ENCODE measurements around the gene GPR101. TPM values are rescaled to one million over a fixed set of nuclear protein-coding genes. Genes with fewer than 3 reads are reported as not detected.

Gene GPR101, protein sequence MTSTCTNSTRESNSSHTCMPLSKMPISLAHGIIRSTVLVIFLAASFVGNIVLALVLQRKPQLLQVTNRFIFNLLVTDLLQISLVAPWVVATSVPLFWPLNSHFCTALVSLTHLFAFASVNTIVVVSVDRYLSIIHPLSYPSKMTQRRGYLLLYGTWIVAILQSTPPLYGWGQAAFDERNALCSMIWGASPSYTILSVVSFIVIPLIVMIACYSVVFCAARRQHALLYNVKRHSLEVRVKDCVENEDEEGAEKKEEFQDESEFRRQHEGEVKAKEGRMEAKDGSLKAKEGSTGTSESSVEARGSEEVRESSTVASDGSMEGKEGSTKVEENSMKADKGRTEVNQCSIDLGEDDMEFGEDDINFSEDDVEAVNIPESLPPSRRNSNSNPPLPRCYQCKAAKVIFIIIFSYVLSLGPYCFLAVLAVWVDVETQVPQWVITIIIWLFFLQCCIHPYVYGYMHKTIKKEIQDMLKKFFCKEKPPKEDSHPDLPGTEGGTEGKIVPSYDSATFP
- total RNA-seq = not detected
- polyA plus RNA-seq = not detected

DNA sequence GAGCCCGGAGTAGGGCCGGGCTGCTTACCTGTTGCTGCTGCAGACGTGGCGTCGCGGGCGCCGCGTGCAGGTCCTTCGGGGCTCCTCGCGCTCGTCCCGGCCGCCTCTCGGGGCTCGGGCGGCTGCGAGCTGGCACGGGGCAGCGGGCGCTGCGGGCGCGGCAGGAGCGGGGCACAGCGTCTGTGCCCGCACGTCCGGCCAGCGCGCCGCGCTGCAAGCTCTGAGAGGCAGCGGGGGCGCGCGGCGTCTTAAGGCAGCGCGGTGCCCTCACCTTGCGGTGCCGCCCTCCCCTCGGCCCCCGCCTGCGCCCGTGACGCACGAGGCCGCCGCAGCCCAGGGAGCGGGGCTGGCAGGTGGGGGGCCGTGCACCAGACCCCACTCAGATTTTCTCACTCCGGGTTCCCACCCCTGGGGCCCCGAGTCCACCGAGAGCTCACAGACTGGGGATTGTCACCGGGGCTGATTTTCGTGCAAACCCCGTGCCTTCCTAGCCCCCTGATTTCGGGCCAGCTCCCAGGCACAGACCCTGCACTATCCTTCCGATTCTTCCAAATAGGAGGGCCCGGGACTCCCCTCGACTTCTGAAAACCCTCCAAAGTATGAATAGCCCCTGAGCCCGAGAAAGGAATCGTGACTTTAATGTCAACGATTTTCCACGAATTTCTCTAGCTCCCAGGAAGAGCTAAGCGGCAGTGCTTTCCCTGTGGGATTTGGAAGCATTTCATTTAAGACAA, at the start of gene GPR101:
Gene GPR101, minus strand, starts transcription at position 222 of the 734 bp plus-strand sequence. CDS start 2,321 bp downstream, outside the sequence.
- Mint-ChIP-seq H3K27me3 (peaks cover 22 to 34% of the 10 kb centered on the region in 2 donors), H3K9me3 (no peaks in the 10 kb centered on the region), H3K27ac (no peak within 1 kb of the TSS), H3K4me3 (peak within 1 kb of the TSS; percentile 9 to 72 (median 48)), H3K4me1 (peaks cover 4 to 10% (median 8%) of the 10 kb centered on the region in 4 donors), H3K36me3 (no peaks in the 10 kb centered on the region)
- H3K36me3 ChIP-seq (ENCODE audit: insufficient read depth, low read length) = no peaks in the 10 kb centered on the region
- no peak within 1 kb of the TSS for H3K27ac ChIP-seq (ENCODE audit: low read depth, low read length)
- CTCF ChIA-PET (ENCODE audit: partially characterized antibody) = interaction anchor here (0.6 kb wide), 1 partner anchor 556 kb away, joined by 3 read pairs; no protein-coding TSS in a partner anchor
- intact Hi-C loops (cut with micrococcal nuclease) = no loop called here
- no peaks in the 10 kb centered on the region for H3K27me3 ChIP-seq (ENCODE audit: insufficient read depth, low read length)
- no peak for DNase-seq
- H3K9me3 ChIP-seq (ENCODE audit: control insufficient read depth in 1 of 2, low read length in 2 of 2) = no peaks in the 10 kb centered on the region
- POLR2A ChIA-PET (ENCODE audit: partially characterized antibody) = no interaction called here
- H3K4me3 ChIP-seq (ENCODE audit: low read length in 2 of 2) = no peak within 1 kb of the TSS
- H3K4me1 ChIP-seq (ENCODE audit: insufficient read depth, low read length) = peaks cover 22% of the 10 kb centered on the region

DNA sequence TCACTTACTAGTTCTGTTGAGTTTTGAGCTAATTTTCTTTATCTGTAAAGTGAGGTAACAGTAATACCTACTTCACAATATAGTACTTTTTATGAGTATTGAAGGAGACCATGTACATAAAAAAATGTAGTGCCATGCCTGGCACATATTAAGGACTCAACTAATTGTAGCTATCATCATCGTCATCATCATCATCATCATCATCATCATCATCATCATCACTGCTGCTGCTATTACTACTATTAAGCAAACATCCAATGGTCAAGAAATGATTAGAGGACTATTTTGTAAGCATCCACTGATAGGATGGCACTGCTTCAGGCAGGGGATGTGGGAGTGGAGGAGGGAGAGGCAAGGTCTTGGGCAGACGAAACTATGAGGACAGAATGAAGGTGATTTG, 47.4 kb upstream of the GPR101 start:
- no peaks in the 10 kb centered on the region for H3K4me1 Mint-ChIP-seq

GRCh38 chrX:137072396-137072795, 38.6 kb upstream of the GPR101 start:
- no peaks in the 10 kb centered on the region for H3K4me1 Mint-ChIP-seq
- H3K27ac Mint-ChIP-seq = no peak overlapping the region
- H3K4me3 Mint-ChIP-seq = no peak overlapping the region
- POLR2A ChIA-PET (ENCODE audit: partially characterized antibody) = no interaction called here
- CTCF ChIA-PET (ENCODE audit: partially characterized antibody) = no interaction called here
- Histone ChIP-seq H3K4me3 (ENCODE audit: low read length in 2 of 2) (no peak overlapping the region), H3K4me1 (ENCODE audit: insufficient read depth, low read length) (no peaks in the 10 kb centered on the region), H3K9me3 (ENCODE audit: control insufficient read depth in 1 of 2, low read length in 2 of 2) (no peaks in the 10 kb centered on the region), H3K27me3 (ENCODE audit: insufficient read depth, low read length) (no peaks in the 10 kb centered on the region), H3K27ac (ENCODE audit: low read depth, low read length) (no peak overlapping the region), H3K36me3 (ENCODE audit: insufficient read depth, low read length) (no peaks in the 10 kb centered on the region)
- H3K9me3 Mint-ChIP-seq = no peaks in the 10 kb centered on the region
- DNase-seq = no peak
- H3K36me3 Mint-ChIP-seq = no peaks in the 10 kb centered on the region
- H3K27me3 Mint-ChIP-seq = peaks cover 0 to 2% of the 10 kb centered on the region in 2 donors
- intact Hi-C loops (cut with micrococcal nuclease) = no loop called here

More for the DNA sequence above, 47.4 kb upstream of the GPR101 start:
- H3K27ac Mint-ChIP-seq = no peak overlapping the region
- H3K9me3 Mint-ChIP-seq = peaks cover 0 to 3% (median 0%) of the 10 kb centered on the region in 8 donors
- Histone ChIP-seq H3K36me3 (ENCODE audit: insufficient read depth, low read length) (no peaks in the 10 kb centered on the region), H3K27ac (ENCODE audit: low read depth, low read length) (no peak overlapping the region), H3K9me3 (ENCODE audit: control insufficient read depth in 1 of 2, low read length in 2 of 2) (no peaks in the 10 kb centered on the region), H3K4me3 (ENCODE audit: low read length in 2 of 2) (no peak overlapping the region), H3K27me3 (ENCODE audit: insufficient read depth, low read length) (no peaks in the 10 kb centered on the region), H3K4me1 (ENCODE audit: insufficient read depth, low read length) (no peaks in the 10 kb centered on the region)
- no peaks in the 10 kb centered on the region for H3K36me3 Mint-ChIP-seq
- ChIA-PET POLR2A (ENCODE audit: partially characterized antibody) (interaction anchor here (0.6 kb wide), 1 partner anchor 91 kb away, joined by 3 read pairs; no protein-coding TSS in a partner anchor), CTCF (ENCODE audit: partially characterized antibody) (no interaction called here)
- no peak for DNase-seq
- H3K27me3 Mint-ChIP-seq = peaks cover 3 to 8% of the 10 kb centered on the region in 2 donors
- no peak overlapping the region for H3K4me3 Mint-ChIP-seq
- intact Hi-C loops (cut with micrococcal nuclease) = no loop called here

- H3K4me3 Mint-ChIP-seq = no peak overlapping the region
- peaks cover 0 to 2% of the 10 kb centered on the region in 2 donors for H3K27me3 Mint-ChIP-seq
- Histone ChIP-seq H3K4me3 (ENCODE audit: low read length in 2 of 2) (no peak overlapping the region), H3K27me3 (ENCODE audit: insufficient read depth, low read length) (no peaks in the 10 kb centered on the region), H3K4me1 (ENCODE audit: insufficient read depth, low read length) (no peaks in the 10 kb centered on the region), H3K36me3 (ENCODE audit: insufficient read depth, low read length) (no peaks in the 10 kb centered on the region), H3K9me3 (ENCODE audit: control insufficient read depth in 1 of 2, low read length in 2 of 2) (no peaks in the 10 kb centered on the region), H3K27ac (ENCODE audit: low read depth, low read length) (no peak overlapping the region)
- H3K9me3 Mint-ChIP-seq = no peaks in the 10 kb centered on the region
- no peaks in the 10 kb centered on the region for H3K36me3 Mint-ChIP-seq
- DNase-seq = no peak
- no peaks in the 10 kb centered on the region for H3K4me1 Mint-ChIP-seq
- no peak overlapping the region for H3K27ac Mint-ChIP-seq
- intact Hi-C loops (cut with micrococcal nuclease) = no loop called here
- ChIA-PET POLR2A (ENCODE audit: partially characterized antibody) (no interaction called here), CTCF (ENCODE audit: partially characterized antibody) (no interaction called here)
Measured at GRCh38 chrX:137071596-137071995, 37.8 kb upstream of the GPR101 start.

GRCh38 chrX:137067147-137067546, 33.4 kb upstream of the GPR101 start:
- Mint-ChIP-seq H3K36me3 (no peaks in the 10 kb centered on the region), H3K27ac (no peak overlapping the region), H3K4me3 (no peak overlapping the region), H3K4me1 (no peaks in the 10 kb centered on the region), H3K27me3 (peaks cover 3 to 4% of the 10 kb centered on the region in 2 donors), H3K9me3 (no peaks in the 10 kb centered on the region)
- Histone ChIP-seq H3K27me3 (ENCODE audit: insufficient read depth, low read length) (no peaks in the 10 kb centered on the region), H3K4me3 (ENCODE audit: low read length in 2 of 2) (no peak overlapping the region), H3K27ac (ENCODE audit: low read depth, low read length) (no peak overlapping the region), H3K36me3 (ENCODE audit: insufficient read depth, low read length) (no peaks in the 10 kb centered on the region), H3K9me3 (ENCODE audit: control insufficient read depth in 1 of 2, low read length in 2 of 2) (no peaks in the 10 kb centered on the region), H3K4me1 (ENCODE audit: insufficient read depth, low read length) (no peaks in the 10 kb centered on the region)
- POLR2A ChIA-PET (ENCODE audit: partially characterized antibody) = no interaction called here
- no peak for DNase-seq
- intact Hi-C loops (cut with micrococcal nuclease) = no loop called here
- CTCF ChIA-PET (ENCODE audit: partially characterized antibody) = no interaction called here

- no peaks in the 10 kb centered on the region for H3K9me3 Mint-ChIP-seq
- H3K27me3 Mint-ChIP-seq = peaks cover 2 to 5% of the 10 kb centered on the region in 2 donors
- H3K4me1 Mint-ChIP-seq = no peaks in the 10 kb centered on the region
- no peaks in the 10 kb centered on the region for H3K27me3 ChIP-seq (ENCODE audit: insufficient read depth, low read length)
- H3K4me3 Mint-ChIP-seq = no peak overlapping the region
- H3K27ac ChIP-seq (ENCODE audit: low read depth, low read length) = no peak overlapping the region
- no peaks in the 10 kb centered on the region for H3K36me3 ChIP-seq (ENCODE audit: insufficient read depth, low read length)
- no peaks in the 10 kb centered on the region for H3K36me3 Mint-ChIP-seq
- H3K4me3 ChIP-seq (ENCODE audit: low read length in 2 of 2) = no peak overlapping the region
- CTCF ChIA-PET (ENCODE audit: partially characterized antibody) = interaction anchor here (0.6 kb wide), 1 partner anchor 10 kb away, joined by 4 read pairs; no protein-coding TSS in a partner anchor
- H3K27ac Mint-ChIP-seq = no peak overlapping the region
- intact Hi-C loops (cut with micrococcal nuclease) = no loop called here
- no peaks in the 10 kb centered on the region for H3K4me1 ChIP-seq (ENCODE audit: insufficient read depth, low read length)
- POLR2A ChIA-PET (ENCODE audit: partially characterized antibody) = no interaction called here
- DNase-seq = no peak
- H3K9me3 ChIP-seq (ENCODE audit: control insufficient read depth in 1 of 2, low read length in 2 of 2) = no peaks in the 10 kb centered on the region
Measured at GRCh38 chrX:137062915-137063617, 29.3 kb upstream of the GPR101 start.
